Cerebellar cortex (tissue), 1 donor: ENCODE results near the gene TNIK.
A peak's percentile ranks its signal among the peaks of the same experiment; 100 is the strongest.

Experiments
- DNase-seq: peaks from one replicate; pipeline ENCODE4 v3.0.0-alpha.2; 2015; ENCODE audit warnings: low spot score

TNIK gene

DNA sequence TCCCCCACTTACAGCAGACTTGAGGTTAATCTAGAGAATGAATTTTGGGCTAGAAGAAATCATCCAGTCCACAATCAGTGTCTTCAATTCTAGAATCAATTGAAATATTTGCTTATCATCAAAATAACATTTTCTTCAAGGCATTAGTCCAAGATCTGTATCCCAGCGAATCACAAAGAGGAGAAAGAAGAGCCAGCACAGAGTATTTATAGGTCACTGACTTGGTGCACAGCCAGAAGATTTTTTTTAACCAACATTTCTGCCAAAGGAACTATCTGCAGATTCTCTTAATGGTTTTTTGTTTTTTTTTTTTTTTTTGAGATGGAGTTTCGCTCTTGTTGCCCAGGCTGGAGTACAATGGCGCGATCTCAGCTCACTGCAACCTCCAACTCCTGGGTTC is 178.2 kb downstream of the TNIK start:
- DNase-seq = peak; percentile 56

DNA sequence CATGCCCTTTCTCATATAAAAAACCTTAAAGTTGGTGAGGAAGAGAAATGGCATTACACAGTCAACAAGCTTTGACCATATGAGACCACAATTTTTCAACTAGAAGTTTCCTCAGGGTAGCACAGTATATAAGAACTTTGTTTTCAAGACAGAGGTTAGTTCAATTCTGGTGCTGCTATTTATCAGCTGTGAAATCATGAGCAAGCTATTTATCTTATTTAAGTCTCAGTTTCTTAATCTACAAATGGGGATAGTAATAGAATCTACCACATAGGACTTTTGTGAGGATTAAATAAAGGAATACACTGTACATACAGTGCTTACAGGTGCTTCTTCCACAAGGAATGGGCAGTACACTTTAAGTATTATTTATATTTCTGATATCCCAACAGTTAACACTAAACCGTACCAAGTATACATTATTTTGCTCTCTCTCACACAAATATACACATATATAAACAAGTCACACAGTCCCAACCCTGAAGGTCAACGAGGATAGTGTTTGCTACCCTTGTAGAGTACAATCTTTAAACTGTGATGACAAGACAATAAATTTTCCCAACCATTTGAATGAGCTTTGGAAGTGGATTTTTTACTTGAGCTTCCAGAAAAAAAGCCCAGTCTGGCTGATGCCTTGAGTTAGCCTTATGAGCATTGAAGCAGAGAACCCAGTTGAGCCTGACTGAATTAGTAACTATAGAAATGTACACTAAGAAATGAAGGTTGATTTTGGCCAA is 178.8 kb downstream of the TNIK start:
- no peak for DNase-seq

DNA sequence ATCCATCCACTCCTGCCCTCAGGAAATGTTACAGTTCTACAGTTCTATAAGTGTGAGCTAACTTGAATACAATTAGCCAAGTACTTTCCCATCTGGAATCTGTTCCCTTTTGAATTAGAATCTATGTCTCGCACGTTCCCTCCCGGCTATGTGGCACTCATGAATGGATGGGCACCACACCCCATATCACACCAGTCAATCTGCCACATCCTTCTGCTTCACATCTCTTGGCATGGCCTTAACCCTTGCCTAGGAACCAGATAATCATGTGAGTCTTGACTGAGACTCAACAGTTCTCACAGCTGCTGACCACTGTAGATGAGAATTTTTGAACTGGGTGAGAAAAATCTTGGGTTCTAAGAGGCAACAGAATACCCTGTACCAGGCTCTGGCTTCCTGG is 180.2 kb downstream of the TNIK start:
- no peak for DNase-seq

DNA sequence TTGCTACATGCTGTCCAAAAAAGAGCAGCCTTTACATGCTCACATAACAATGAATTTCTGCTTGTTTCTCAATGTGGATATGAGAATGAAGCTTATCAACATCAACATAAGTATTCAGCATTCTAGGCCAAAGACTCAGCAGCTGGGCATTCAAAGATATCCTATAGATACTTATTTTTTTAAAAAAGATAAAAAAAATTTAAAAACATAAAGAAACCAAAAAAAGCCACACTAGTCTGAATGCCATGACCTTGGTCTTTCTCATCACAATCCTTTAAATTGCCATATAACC is 182.0 kb downstream of the TNIK start:
- no peak for DNase-seq

DNA sequence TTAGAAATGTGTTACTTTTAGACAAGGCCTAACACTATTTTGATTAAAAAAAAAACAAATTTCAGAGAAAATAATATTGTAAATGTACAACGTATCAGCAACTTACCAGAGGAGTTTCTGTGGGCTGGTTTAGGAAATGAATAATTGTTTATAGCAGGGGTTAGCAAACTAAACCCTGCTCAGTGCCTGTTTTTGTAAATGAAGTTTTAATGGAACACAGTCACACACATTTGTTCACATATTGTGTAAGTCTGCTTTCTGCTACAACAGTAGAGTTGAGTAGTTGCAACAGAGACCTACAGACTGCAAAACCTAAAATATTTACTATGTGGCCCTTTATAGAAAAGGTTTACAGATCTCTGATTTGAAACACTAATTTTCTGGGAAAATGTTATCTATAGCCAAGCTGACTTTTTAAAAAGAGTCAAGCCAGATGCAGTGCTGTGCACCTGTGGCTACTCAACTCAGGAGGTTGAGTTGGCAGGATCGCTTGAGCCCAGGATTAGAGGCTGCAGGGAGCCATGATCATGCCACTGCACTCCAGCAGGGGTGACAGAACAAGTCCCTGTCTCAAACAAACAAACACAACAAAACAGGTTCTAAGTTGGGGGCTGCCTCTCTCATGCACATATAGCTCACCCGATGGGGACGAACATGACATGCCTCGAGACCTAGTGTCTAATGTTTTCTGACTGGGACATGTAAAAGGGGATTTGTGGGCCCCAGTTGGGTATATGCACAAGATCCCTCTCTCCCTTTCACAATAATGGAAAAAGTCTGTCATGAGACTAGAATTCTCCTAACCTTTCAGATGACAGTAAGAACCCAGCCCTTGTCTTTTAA is 182.5 kb downstream of the TNIK start:
- no peak for DNase-seq

DNA sequence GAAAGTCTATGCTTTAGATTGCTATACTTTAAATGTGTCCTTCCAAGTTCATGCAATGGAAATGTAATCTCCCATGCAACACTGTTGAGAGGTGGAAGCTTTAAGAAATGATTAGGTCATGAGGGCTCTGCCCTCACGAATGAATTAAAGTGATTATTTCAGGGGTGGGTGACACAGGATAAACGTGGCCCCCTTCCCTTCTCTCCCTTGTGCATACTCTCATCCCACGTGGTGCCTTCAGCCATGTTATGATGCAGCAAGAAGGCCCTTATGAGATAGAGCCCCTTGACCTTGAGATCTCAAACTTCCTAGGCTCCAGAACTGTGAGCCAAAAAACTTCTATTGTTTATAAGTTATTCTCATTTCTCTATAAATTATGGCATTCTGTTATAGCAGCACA is 183.3 kb downstream of the TNIK start:
- DNase-seq = no peak

DNA sequence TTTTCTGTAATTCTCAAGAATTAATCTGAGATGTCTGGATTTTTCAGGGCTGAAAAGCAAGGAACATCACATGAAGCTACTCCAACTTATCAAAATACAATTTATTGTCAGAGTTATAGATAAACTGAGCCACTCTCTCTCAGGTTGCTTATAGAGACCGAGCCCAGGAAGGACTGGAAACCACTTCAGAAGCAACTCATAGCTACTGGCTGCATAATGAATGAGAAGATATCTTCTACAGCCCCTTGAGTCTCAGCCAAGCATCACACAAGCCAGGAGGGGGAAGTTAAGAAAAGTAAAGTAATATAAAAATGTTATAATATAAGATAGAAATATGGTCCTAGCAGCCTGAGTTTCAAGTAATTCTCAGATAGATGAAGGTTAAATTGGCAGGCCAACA is 186.0 kb downstream of the TNIK start:
- no peak for DNase-seq

DNA sequence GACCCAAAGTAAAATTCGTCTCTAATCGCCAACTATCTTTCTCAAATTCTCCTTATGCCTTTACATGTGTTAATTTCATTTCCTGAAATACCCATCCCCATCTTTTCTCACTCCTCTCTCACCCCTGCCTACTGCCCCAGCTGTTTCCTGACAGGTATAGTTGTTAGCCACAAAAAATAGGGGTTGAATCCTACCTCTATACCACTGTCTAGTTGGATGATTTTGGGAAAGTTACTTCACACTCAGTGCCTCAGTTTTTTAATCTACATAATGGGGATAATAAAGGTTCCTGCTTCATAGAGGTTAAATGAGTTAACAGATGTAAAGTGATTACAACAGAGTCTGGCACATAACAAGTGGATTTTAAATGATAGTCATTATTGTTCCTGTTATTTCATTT is 189.7 kb downstream of the TNIK start:
- no peak for DNase-seq

DNA sequence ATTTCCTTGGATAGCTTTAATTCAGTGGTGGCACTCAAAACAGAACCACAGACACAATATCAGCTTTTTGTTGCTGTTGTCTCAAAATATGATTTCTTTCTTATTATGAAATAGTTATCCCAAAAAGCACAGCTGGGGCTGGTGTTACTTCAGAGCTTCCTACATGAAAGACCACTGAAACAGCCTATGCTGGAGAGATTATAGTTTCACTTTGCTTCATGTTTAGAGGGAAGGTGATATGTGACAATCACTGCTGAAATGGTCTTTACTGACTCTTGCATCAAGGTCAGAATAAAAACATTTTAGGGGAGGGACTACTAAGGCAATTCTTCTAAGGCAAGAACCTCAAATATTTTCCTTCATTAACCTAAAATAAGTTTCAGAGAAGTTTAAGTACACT is 190.7 kb downstream of the TNIK start:
- DNase-seq = no peak

DNA sequence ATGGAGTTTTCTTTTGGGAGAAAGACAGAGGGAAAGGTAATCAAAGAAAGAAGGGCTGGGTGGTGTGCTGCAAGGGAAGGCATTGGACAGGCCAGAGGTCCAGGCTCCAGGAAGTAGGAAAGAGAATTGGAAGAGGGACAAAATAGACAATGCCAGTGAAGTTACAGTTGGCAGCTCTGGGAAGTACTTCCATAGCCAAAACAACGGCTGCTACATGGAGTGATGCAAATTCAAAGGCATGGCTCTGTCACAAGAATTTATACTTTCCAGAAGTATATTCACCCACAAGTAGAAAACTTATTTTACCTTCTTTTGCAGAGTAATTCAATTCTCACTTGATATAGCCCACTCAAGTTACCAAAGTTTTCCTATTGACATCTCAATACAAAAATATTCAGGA is 191.5 kb downstream of the TNIK start:
- no peak for DNase-seq

DNA sequence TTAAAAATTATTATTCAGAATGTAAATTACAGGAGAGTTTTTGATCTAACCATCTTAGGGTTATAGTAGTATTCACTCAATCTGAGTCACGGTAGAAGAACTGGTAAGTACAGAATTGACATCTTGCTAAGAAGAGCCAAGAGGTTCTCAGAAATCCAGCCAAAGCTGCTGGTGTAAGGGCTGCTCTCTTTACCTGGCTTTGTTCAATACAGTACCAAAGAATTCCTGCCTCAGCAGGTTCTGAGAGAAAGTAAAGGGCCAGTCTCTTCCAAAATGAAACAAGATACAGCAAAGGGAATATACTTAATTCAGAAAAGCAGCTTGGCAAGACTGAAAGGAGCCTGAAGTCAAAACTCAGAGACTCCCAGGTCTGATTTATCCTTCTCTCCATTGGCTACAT is 193.1 kb downstream of the TNIK start:
- peak; percentile 43 for DNase-seq

DNA sequence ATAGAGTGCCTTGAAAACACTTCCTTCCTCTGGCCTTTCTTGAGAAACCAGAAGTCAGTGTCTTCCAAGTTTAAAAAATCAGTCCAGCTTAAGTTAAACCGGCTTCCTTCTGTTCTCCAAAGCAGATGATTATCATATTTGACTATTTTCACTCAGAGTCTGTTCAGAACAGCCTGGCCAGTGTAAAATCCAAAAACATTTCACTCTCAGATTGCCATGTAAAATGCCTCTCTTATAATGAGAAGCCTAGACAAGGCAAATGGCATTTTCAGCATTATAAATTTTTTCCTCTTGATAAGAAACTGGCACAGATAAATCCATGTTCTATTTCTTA is 193.5 kb downstream of the TNIK start:
- DNase-seq = peak; percentile 28

DNA sequence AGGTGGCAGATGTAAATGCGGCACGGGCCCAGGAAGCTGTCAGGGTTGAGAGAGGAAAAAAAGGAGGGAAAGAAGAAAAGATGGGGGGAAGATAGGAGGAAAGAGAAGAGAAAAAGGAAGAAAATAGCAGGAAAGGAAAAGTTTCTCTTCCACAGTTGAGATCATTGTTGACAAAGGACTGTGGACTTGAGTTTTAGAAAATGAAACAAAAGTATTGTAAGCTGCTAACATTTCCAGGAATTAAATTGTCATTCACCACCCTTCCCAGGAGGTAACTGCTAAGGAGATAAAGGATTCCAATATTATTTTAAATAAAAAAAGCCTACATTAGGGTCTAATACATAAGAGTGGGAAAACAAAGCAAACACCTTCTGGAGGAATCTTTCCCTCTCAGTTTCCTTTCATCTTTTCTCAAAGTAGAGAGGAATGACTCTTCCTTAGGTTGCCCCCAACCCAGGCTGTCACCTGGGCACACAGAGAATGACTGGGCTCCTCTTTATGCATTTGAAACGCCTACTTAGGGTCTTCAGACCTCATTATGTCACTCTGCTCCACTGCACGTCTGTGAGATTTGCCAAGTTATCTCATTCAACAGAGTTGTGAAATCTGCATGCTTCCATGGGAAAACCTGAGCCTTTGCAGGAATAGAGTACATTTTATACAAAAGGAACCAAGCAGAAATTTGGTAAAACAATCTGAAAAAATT is 194.0 kb downstream of the TNIK start:
- DNase-seq = peak; percentile 7

DNA sequence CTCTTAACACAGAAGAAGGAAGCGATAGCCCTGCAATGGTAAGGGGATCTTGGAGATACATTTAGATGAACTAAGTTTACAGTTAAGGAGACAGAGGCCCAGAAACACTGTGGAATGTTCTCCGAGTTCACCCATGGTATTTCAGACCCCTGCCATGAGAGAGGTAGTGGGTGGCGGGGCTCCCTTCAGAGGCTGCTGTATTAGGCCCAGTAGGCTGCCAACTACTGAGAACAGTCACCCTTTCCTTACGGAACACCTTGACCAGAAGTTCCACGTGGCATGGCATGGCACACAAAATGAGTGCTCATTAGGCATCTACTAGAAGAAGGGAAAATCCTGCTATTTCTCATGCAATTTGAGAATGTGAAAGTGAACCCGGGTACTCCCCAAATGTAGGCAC is 195.4 kb downstream of the TNIK start:
- no peak for DNase-seq

DNA sequence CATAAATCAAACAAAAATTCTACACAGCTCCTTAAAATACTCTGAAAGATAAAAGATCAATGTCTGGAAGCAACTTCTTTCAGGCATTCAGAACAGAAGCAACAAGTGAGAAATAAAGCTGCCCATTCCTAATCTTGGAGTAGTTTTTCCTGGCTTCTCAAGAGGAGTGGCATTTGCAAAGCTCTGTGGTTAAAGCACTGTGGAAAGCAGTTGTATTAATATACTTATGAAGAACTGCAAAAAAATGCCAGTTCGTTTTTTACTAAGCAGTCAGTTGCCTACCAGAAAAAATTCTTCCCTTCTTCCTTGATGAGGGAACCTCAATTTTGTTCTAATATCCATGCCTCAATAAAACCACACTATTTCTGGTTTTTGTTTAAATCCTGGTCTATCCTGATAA is 197.8 kb downstream of the TNIK start:
- no peak for DNase-seq

DNA sequence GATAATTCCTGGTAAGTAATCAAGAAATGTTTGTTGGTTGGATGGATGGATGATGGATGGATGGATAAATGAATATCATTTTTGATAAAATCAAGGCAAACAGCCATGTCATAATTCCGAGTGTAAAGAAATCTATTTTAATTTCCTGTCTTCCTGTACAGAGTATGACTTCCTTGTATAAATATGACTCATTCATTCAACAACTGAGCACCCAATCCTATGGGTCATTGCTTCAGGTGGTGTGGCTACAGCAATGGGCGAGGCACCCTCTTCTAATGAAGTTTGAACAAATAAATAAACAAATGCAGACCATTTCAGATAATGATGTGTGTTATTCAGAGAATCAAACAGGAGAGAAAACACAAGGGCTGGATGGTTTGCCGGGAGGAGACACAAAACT is 198.7 kb downstream of the TNIK start:
- no peak for DNase-seq

DNA sequence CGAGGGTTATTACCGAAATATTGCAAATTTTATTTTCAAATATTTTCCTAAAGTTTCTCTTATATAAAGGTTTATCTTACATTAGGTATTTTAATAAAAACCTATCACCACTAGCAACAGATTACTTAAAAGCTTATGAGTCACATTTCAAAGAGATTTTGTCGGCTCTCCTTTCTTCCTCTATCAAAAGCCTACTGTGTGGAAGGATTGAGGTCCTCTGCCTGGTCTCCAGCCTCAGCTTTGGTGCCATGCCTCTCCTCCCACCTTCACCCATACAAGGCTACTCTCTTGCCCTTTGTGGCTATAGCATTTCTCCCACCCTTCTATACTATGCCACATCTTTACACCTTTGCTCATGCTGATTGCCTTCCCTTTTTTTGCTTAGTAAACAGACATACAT is 199.3 kb downstream of the TNIK start:
- no peak for DNase-seq

DNA sequence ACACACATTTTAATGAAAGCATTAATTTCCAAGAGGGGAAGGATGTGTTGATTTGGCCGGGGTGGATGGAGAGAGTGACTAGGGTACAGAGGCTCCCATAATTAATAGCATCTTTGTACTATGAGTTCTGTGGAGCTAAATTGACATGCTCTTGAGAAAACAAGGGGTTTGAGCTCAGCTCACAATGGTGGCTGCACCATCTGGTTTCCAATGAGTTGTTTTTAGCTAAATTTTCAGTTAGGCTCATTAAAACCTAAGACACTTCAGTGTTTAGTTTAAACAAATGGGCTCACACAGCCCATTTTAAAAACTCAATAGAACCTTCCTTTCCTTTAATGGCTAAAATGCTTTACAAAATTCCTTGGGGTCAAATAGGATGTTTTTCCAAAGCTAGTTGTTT is 199.7 kb downstream of the TNIK start:
- DNase-seq = peak; percentile 7

DNA sequence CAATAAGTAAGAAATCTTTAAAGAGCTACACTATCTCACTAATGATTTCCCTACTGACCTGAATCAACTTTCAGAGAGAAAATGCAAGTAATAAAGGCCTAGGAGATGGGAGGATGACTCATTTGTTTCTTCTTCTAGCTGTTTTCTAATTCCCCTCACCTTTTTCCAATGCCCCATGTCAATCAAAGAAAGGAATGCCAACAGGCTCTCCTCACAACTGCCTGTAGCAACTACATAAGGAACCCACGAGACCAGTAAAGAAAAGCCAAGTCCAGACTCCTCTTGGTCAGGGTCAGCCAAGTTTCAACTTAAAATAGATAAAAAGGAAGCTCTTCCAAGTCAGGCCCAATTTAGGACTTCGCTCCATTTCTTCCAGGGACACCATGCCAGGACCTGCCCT is 201.9 kb downstream of the TNIK start:
- DNase-seq = no peak

DNA sequence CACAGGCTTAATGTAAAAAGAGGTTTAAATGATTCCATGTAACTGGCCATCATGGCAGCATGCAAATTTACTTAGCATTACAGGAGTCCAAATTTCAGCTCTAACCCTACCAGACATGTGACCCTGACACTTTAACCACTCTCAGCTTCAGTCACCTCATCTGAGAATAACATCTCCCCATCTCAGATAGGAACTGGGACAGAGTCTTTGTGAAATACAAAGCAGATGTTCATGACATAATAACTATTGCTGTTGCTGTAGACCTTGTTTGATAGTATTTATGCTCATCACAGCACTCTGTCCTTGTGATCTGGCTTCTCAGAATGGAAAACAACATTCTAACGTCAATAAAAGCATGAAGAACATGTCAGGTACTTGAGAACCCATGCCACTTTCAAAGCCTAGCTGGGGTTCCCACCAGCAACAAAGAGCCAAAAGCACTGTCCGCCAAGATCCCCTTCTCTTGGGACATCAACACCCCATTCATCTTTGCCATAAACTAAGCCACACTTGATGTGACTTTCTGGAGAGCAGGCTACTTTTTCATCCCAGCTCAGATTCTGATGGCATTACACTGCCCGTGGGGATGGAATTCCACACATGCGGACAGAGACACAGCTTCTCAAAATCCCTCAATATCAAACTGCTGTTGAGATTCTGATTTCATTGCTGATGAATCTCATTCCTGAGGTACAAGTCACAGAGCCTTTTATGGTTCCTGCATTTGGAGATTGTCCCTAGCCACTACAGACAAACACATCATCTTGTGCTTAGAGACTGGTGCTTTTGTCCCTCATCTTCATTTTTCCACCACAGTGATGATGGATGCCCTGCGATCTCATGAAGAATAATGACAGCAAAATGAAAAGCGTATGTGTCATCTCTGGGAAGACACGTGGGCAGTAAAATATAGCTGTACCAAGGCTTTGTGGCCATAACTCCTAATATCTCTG is 202.7 kb downstream of the TNIK start:
- no peak for DNase-seq

DNA sequence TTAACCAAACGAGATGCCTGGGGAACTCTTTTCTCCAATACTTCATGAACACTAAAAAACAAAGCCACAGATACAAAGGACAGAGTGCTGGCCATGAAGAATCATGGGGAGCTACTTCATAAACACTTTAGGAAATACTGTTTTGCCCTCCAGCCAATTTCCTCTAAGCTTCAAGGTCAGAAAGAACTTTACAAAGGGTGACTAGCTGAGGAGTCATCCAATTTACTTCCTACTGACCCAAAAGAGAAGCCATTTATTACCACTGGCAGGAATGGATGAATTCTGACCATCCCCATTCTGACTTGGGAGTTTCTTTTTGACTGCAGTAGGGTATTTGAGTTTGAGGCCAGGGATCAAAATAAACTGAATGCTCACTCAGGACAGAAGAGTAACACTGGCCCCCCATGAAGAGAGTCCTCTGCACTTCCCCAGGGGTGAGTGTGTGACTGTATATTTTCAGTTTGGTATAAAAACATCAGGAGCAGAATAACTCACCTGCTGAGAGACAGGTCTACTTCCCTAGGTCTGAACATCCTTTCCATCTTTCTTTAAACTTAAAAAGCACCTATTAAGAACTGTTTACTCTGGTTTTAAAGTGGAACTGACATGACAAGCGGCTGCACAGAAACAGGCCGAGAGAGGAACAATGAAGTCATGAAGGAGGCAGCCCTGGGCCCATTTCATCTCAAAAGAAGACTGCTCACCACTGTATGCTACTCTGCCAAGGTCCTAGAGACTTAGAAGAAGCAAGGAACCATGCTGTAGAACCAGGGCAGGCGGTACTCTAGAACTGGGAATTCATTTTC is 203.6 kb downstream of the TNIK start:
- no peak for DNase-seq
